ENCODE data around the gene UGT1A7. TPM values are rescaled to one million over a fixed set of nuclear protein-coding genes. Genes with fewer than 3 reads are reported as not detected.
"Not testable (repeated sequence)": the region's sequence is repeated elsewhere in the genome, so short reads cannot be mapped to it uniquely, and the experiment has no call there.

Gene UGT1A7
- total RNA-seq, 2 donors from 2014 or later, result 0.46 TPM; not detected in 1

DNA sequence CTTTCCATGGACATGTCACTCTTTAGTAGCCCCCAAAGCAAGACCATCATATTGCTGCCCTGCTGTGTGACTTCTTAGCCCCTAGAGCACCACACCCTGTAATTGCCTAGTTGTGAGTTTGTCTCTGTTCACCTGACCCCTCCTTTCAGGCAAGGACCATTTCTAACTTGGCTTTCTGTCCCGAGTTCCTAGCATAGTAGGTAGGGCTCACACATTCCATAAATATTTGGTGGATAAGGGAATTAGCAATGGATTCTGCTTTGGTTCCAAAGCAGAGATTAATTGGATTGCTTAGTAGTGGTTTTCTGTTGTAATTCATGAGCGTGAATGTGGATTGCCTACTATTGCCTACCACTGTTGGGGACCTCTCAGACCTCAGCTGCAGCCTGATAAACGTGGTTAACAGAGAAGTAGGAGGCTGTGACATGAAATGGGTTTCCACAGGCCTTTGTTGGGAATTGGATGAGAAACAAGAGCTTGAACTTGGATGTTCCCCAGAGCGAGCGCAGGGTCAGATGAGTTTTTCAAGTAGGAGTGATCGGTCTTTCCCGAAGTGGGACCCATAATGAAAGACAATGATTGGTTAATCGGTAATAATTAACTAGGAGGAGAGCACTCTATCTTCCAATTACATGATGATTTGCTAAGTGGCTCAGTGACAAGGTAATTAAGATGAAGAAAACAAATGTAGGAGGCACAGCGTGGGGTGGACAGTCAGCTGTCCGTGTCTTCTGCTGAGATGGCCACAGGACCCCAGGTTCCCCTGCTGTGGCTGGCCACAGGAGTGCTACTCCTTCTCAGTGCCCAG is 65.0 kb downstream of the UGT1A7 start:
- H3K9me3 ChIP-seq, result no peaks in the 10 kb centered on the region
- no peaks in the 10 kb centered on the region for H3K27me3 ChIP-seq (replicated peaks; ENCODE audit: insufficient read depth)
- no peak overlapping the region for H3K27ac ChIP-seq
- DNase-seq (ENCODE audit: low spot score), result no peak
- intact Hi-C loops (cut with DNase I), result no loop called here
- H3K4me3 ChIP-seq, result no peak overlapping the region
- 78% methylated on average over 10 of the region's 10 CpGs for WGBS
- H3K36me3 ChIP-seq, result no peaks in the 10 kb centered on the region
- TF ChIP-seq POLR2A (IDR thresholded peaks at IDR 0.05), result no peak
- TF ChIP-seq, protein P1, sequence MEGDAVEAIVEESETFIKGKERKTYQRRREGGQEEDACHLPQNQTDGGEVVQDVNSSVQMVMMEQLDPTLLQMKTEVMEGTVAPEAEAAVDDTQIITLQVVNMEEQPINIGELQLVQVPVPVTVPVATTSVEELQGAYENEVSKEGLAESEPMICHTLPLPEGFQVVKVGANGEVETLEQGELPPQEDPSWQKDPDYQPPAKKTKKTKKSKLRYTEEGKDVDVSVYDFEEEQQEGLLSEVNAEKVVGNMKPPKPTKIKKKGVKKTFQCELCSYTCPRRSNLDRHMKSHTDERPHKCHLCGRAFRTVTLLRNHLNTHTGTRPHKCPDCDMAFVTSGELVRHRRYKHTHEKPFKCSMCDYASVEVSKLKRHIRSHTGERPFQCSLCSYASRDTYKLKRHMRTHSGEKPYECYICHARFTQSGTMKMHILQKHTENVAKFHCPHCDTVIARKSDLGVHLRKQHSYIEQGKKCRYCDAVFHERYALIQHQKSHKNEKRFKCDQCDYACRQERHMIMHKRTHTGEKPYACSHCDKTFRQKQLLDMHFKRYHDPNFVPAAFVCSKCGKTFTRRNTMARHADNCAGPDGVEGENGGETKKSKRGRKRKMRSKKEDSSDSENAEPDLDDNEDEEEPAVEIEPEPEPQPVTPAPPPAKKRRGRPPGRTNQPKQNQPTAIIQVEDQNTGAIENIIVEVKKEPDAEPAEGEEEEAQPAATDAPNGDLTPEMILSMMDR (IDR thresholded peaks at IDR 0.05), result no peak
- no peak for TF ChIP-seq POLR2AphosphoS5 (IDR thresholded peaks at IDR 0.05)
- no peaks in the 10 kb centered on the region for H3K4me1 ChIP-seq (replicated peaks)

DNA sequence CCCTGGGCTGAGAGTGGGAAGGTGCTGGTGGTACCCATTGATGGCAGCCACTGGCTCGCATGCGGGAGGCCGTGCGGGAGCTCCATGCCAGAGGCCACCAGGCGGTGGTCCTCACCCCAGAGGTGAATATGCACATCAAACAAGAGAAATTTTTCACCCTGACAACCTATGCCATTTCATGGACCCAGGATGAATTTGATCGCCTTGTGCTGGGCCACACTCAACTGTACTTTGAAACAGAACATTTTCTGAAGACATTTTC is 65.5 kb downstream of the UGT1A7 start:
- no peak for DNase-seq (ENCODE audit: low spot score)
- no peak for TF ChIP-seq POLR2AphosphoS5 (IDR thresholded peaks at IDR 0.05)
- TF ChIP-seq, protein P1 (IDR thresholded peaks at IDR 0.05), result no peak
- no peak for TF ChIP-seq POLR2A (IDR thresholded peaks at IDR 0.05)
- Histone ChIP-seq H3K27me3 (replicated peaks; ENCODE audit: insufficient read depth) (no peaks in the 10 kb centered on the region), H3K36me3 (no peaks in the 10 kb centered on the region), H3K4me1 (replicated peaks) (no peaks in the 10 kb centered on the region), H3K4me3 (no peak overlapping the region), H3K9me3 (no peaks in the 10 kb centered on the region), H3K27ac (no peak overlapping the region)
- intact Hi-C loops (cut with DNase I), result no loop called here
- 94% methylated on average over 6 of the region's 6 CpGs for WGBS

- H3K4me1 ChIP-seq (replicated peaks); H3K27me3 ChIP-seq (replicated peaks; ENCODE audit: insufficient read depth); DNase-seq (ENCODE audit: low spot score); intact Hi-C loops (cut with DNase I); H3K36me3 ChIP-seq; H3K9me3 ChIP-seq; H3K27ac ChIP-seq; H3K4me3 ChIP-seq: not testable (repeated sequence)
- WGBS, result 91% methylated on average over 2 of the region's 2 CpGs
These were observed 69.0 kb downstream of the UGT1A7 start for GRCh38 chr2:233750689-233751088.

- intact Hi-C loops (cut with DNase I); H3K27me3 ChIP-seq (replicated peaks; ENCODE audit: insufficient read depth); H3K27ac ChIP-seq; H3K4me1 ChIP-seq (replicated peaks); H3K9me3 ChIP-seq; H3K4me3 ChIP-seq; DNase-seq (ENCODE audit: low spot score); H3K36me3 ChIP-seq: not testable (repeated sequence)
- WGBS, result 76% methylated on average over 2 of the region's 2 CpGs
These were observed 69.7 kb downstream of the UGT1A7 start for GRCh38 chr2:233751212-233752009.

- Histone ChIP-seq H3K36me3 (no peaks in the 10 kb centered on the region), H3K4me1 (replicated peaks) (no peaks in the 10 kb centered on the region), H3K27me3 (replicated peaks; ENCODE audit: insufficient read depth) (no peaks in the 10 kb centered on the region), H3K9me3 (no peaks in the 10 kb centered on the region), H3K4me3 (no peak overlapping the region), H3K27ac (no peak overlapping the region)
- DNase-seq (ENCODE audit: low spot score), result no peak
- intact Hi-C loops (cut with DNase I), result no loop called here
- 95% methylated on average over 40 of the region's 44 CpGs for WGBS
- TF ChIP-seq, protein P1 (IDR thresholded peaks at IDR 0.05), result no peak
- TF ChIP-seq POLR2A (IDR thresholded peaks at IDR 0.05), result no peak
- no peak for TF ChIP-seq POLR2AphosphoS5 (IDR thresholded peaks at IDR 0.05)
These were observed 73.3 kb downstream of the UGT1A7 start for GRCh38 chr2:233754872-233755611.

Measured in prostate gland (tissue), 2 donors.